AG09319 (cell line): ENCODE measurements around the gene SLC16A2.
A peak's percentile ranks its signal among the peaks of the same experiment; 100 is the strongest.

Experiments
- DNase-seq: peaks from one replicate; pipeline ENCODE4 v3.0.0-alpha.2; 2010; ENCODE audit warnings: low read depth; ENCODE audit errors: extremely low read depth
- TF ChIP-seq, protein P1 (sequence below): IDR thresholded peaks from 2 replicates; pipeline ENCODE4 v1.5.1; 2011; ENCODE audit warnings: low read depth, mild to moderate bottlenecking, inconsistent platforms, low read length, moderate library complexity

SLC16A2 gene

GRCh38 chrX:74536152-74536831 is 115.0 kb downstream of the SLC16A2 start:
- DNase-seq, result peak; percentile 49
- TF ChIP-seq, protein P1, sequence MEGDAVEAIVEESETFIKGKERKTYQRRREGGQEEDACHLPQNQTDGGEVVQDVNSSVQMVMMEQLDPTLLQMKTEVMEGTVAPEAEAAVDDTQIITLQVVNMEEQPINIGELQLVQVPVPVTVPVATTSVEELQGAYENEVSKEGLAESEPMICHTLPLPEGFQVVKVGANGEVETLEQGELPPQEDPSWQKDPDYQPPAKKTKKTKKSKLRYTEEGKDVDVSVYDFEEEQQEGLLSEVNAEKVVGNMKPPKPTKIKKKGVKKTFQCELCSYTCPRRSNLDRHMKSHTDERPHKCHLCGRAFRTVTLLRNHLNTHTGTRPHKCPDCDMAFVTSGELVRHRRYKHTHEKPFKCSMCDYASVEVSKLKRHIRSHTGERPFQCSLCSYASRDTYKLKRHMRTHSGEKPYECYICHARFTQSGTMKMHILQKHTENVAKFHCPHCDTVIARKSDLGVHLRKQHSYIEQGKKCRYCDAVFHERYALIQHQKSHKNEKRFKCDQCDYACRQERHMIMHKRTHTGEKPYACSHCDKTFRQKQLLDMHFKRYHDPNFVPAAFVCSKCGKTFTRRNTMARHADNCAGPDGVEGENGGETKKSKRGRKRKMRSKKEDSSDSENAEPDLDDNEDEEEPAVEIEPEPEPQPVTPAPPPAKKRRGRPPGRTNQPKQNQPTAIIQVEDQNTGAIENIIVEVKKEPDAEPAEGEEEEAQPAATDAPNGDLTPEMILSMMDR, result peak; percentile 30

DNA sequence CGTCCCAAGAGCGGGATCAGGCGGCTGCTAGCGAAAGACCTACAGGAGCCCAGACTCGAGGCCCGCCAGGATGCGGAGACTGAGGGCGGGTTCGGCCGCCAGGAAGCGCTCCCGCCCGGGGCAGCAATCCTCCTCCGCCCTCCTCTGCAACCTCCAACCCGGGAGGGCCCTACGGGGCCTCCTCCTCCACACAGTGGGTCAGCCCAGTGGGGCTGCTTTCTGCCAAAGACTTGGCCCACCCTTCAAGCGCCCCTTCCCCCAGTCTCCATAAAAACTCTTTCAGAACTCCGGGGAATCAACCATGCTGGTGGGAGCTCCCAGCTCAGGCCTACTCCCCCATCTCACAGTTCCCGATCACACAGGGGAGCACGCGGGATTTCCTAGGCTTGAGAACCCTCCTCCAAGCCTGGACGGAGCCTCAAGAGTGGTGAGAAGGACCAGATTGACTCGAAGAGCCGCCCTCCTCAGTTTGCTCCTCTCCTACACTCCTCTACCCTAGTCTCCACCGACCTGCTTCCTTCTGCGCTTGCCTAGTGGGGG is 115.6 kb downstream of the SLC16A2 start:
- TF ChIP-seq, protein P1, result no peak; the same call in 1 of the 2 replicates
- no peak for DNase-seq

DNA sequence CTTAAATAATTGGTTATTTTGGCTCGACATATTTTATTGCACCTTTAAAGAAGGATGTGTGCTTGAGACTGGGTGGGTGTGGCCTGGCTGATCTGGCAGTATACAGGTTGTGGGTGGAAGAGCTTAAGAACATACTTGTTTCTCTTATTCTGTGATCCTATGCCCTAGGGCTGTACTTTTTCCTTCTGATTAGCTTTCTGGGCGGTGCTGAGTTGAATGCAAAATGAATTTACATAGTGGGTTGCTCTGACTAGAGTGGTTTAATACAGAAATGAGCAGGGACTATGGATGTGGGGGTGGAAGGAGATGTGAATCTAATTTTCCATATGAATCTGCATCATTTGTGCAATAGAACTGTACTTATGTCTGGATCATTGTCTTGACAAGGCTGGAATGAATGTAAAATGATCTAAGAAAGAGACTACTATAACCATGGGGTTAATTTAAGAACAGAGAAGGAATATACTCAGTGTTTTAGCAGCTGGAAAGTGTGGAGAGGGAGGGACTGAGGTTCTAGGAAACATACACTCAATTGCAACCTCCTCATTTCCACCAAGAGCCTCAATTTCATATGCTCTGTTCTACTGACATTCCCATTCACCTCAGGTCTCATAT is 119.4 kb downstream of the SLC16A2 start:
- no peak for DNase-seq
- TF ChIP-seq, protein P1, result no peak

DNA sequence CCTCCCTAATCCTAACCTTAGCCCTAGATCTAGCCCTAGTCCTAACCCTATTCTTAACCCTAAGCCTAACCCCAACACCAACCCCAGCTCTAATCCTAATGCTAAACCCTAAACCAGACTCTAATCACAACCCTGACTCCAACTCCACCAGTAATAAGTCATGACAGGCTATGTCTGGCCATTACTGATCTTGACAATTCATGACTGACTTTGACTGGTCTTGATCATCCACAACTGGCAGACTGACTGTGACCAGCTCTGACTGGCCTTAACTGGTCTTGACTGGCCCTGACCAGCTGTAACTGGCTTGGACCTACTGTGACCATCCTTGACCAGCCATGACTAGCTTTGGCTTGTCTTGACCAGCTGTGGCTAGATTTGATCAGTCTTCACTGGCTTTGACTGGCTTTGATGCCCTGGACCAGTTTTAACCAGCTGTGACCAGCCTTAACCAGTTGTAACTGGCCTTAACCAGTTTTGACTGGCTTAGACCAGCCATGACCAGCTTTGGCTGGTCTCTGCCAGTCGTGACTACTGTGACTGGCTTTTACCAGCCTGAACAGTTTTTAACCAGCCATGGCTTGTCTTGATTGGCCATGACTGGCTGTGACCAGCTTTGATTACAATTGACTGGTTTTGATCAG is 124.7 kb downstream of the SLC16A2 start:
- TF ChIP-seq, protein P1, result no peak

GRCh38 chrX:74546984-74547383 is 125.7 kb downstream of the SLC16A2 start:
- TF ChIP-seq, protein P1, result no peak
- no peak for DNase-seq

More for the DNA sequence above, 124.7 kb downstream of the SLC16A2 start:
- no peak for DNase-seq

GRCh38 chrX:74550295-74550802 is 129.1 kb downstream of the SLC16A2 start:
- peak; percentile 39 for DNase-seq
- TF ChIP-seq, protein P1, result peak; percentile 90
